Keratinocyte (primary cell): ENCODE measurements around the gene PPIG. TPM values are rescaled to one million over a fixed set of nuclear protein-coding genes. Genes with fewer than 3 reads are reported as not detected.

Source experiments
- DNase-seq: peaks from one replicate; pipeline ENCODE4 v3.0.0-alpha.2; 2011; ENCODE audit warnings: low read depth, missing footprints, low spot score
- FAIRE-seq: peaks from 2 replicates; lab custom pipeline; 2011; peaks lifted over from hg19 to GRCh38; lab: Jason Lieb, UNC
- H2AFZ ChIP-seq: 2 replicates; pipeline ENCODE4 v1.6.0; 2012; ENCODE audit warnings: low read length, control low read depth, inconsistent platforms; ENCODE audit not compliant: control insufficient read depth
- H3K27ac ChIP-seq: 2 replicates; pipeline ENCODE4 v1.5.1; 2011; ENCODE audit warnings: low read length; ENCODE audit not compliant: control insufficient read depth, insufficient read depth
- H3K27me3 ChIP-seq: 3 replicates; pipeline ENCODE4 v1.6.0; 2011; ENCODE audit warnings: low read length; ENCODE audit not compliant: control insufficient read depth, insufficient read depth; ENCODE audit errors: extremely low read depth
- H3K36me3 ChIP-seq, 2 experiments: 2 replicates in 1 of 2; 3 replicates in 1 of 2; pipeline ENCODE4 v1.5.1; 2011; ENCODE audit warnings: low read length in 2 of 2, mild to moderate bottlenecking in 1 of 2; ENCODE audit not compliant: control insufficient read depth in 2 of 2, insufficient read depth in 2 of 2; ENCODE audit errors: extremely low read depth in 1 of 2
- H3K4me1 ChIP-seq: 3 replicates; pipeline ENCODE4 v1.5.1; 2011; ENCODE audit warnings: low read length; ENCODE audit not compliant: control insufficient read depth, insufficient read depth; ENCODE audit errors: extremely low read depth
- H3K4me2 ChIP-seq: 3 replicates; pipeline ENCODE4 v1.6.0; 2011; ENCODE audit warnings: low read depth, low read length; ENCODE audit not compliant: control insufficient read depth, insufficient read depth; ENCODE audit errors: extremely low read depth
- H3K4me3 ChIP-seq, 3 experiments: fragments of 200-600 bp in 1 of 3; sonication (generic) in 1 of 3; 2 replicates in 2 of 3; 3 replicates in 1 of 3; pipeline ENCODE4 v1.5.1; 2011 to 2016; ENCODE audit warnings: low read length in 3 of 3, mild to moderate bottlenecking in 3 of 3, control low read depth in 2 of 3, inconsistent platforms in 1 of 3, low read depth in 1 of 3, mixed read lengths in 1 of 3, mixed run types in 1 of 3, moderate library complexity in 1 of 3; ENCODE audit not compliant: control insufficient read depth in 2 of 3, insufficient read depth in 2 of 3; ENCODE audit errors: extremely low read depth in 1 of 3
- H3K79me2 ChIP-seq: 2 replicates; pipeline ENCODE4 v1.6.0; 2012; ENCODE audit warnings: low read length; ENCODE audit not compliant: control insufficient read depth, insufficient read depth
- H3K9ac ChIP-seq: 3 replicates; pipeline ENCODE4 v1.6.0; 2011; ENCODE audit warnings: low read length; ENCODE audit not compliant: control insufficient read depth, insufficient read depth; ENCODE audit errors: extremely low read depth
- H3K9me1 ChIP-seq: 3 replicates; pipeline ENCODE4 v1.6.0; 2011; ENCODE audit warnings: low read length; ENCODE audit not compliant: control insufficient read depth, insufficient read depth; ENCODE audit errors: extremely low read depth
- H3K9me3 ChIP-seq: 2 replicates; pipeline ENCODE4 v1.5.1; 2012; ENCODE audit warnings: low read depth, low read length; ENCODE audit not compliant: control insufficient read depth
- H4K20me1 ChIP-seq: 3 replicates; pipeline ENCODE4 v1.6.0; 2011; ENCODE audit warnings: low read length; ENCODE audit not compliant: control insufficient read depth, insufficient read depth; ENCODE audit errors: extremely low read depth
- EZH2 ChIP-seq: IDR thresholded peaks from one replicate; pipeline ENCODE4 v1.6.1; 2012; ENCODE audit warnings: inconsistent platforms, mild to moderate bottlenecking, low read length, moderate library complexity
- dilution Hi-C: fragments of 300-500 bp; cut with MboI; formaldehyde crosslinking; loops from one replicate; pipeline ENCODE4 v1.7.0; 2020; ENCODE audit warnings: low sequenced_read_pairs; ENCODE audit not compliant: extremely low pct_ligation_motif_present
- polyA plus RNA-seq, 5 experiments: library from polyadenylated mRNA; depleted of rRNA in 3 of 5; stranded (reverse) in 3 of 5; stranded (forward) in 1 of 5; unstranded in 1 of 5; fragments of >200 nt; gene quantifications; 1 replicate in 1 of 5; 2 replicates in 3 of 5; 3 replicates in 1 of 5; pipeline versions ENCODE4 v1.2.1 to v1.2.3, GENCODE V29; 2011 to 2012; ENCODE audit warnings: missing spikeins in 2 of 5, low read depth in 1 of 5, low replicate concordance in 1 of 5
- TF ChIP-seq, protein P1 (sequence below), 3 experiments: IDR thresholded peaks in 1 of 3; conservative IDR thresholded peaks in 1 of 3; optimal IDR thresholded peaks in 1 of 3; 2 replicates in 2 of 3; 3 replicates in 1 of 3; pipeline versions ENCODE3 to v1.5.1; 2011; ENCODE audit warnings: low read length in 3 of 3, mild to moderate bottlenecking in 3 of 3, moderate library complexity in 2 of 3, control low read depth in 1 of 3, inconsistent platforms in 1 of 3; ENCODE audit not compliant: insufficient read depth in 2 of 3; ENCODE audit errors: extremely low read depth in 1 of 3

The PPIG gene
- polyA plus RNA-seq, 1 donor (not counting 4 experiments of a cell fraction or from before 2014, with no cell fraction given) = 37.4 TPM

GRCh38 chr2:169664978-169665930 is 81.1 kb downstream of the PPIG start:
- Histone ChIP-seq H3K27ac (no peak overlapping the region), H3K9me1 (no peaks in the 10 kb centered on the region), H3K9ac (no peak overlapping the region), H3K79me2 (no peaks in the 10 kb centered on the region), H4K20me1 (no peaks in the 10 kb centered on the region), H3K9me3 (no peaks in the 10 kb centered on the region), H3K36me3 (no peaks in the 10 kb centered on the region), H3K4me2 (no peak overlapping the region), H3K4me3 (no peak overlapping the region), H3K4me1 (no peaks in the 10 kb centered on the region), H2AFZ (no peak overlapping the region), H3K27me3 (peaks cover 3% of the 10 kb centered on the region)
- dilution Hi-C loops = no loop called here
- TF ChIP-seq, protein P1, sequence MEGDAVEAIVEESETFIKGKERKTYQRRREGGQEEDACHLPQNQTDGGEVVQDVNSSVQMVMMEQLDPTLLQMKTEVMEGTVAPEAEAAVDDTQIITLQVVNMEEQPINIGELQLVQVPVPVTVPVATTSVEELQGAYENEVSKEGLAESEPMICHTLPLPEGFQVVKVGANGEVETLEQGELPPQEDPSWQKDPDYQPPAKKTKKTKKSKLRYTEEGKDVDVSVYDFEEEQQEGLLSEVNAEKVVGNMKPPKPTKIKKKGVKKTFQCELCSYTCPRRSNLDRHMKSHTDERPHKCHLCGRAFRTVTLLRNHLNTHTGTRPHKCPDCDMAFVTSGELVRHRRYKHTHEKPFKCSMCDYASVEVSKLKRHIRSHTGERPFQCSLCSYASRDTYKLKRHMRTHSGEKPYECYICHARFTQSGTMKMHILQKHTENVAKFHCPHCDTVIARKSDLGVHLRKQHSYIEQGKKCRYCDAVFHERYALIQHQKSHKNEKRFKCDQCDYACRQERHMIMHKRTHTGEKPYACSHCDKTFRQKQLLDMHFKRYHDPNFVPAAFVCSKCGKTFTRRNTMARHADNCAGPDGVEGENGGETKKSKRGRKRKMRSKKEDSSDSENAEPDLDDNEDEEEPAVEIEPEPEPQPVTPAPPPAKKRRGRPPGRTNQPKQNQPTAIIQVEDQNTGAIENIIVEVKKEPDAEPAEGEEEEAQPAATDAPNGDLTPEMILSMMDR (optimal IDR thresholded peaks at IDR 0.05 in 1 of 3, IDR thresholded peaks at IDR 0.05 in 1 of 3, conservative IDR thresholded peaks at IDR 0.05 in 1 of 3; ENCODE audit: extremely low read depth in 1 of 3, insufficient read depth in 2 of 3, low read length in 3 of 3) = no peak
- TF ChIP-seq EZH2 = no peak
- FAIRE-seq (no peak), DNase-seq (no peak)

DNA sequence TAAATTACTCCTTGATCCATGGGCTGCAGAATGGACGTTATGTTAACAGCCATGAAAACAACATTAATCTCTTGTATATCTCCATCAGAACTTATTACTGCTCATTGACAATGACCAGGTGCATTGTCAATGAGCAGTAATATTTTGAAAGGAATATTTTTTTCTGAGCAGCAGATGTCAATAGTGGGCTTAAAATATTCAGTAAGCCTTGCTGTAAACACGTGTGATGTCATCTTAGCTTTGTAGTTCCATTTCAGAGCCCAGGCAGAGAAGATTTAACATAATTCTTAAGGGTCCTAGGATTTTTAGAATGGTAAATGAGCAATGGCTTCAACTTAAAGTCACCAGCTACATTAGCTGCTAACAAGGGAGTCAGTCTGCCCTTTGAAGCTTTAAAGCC is 83.4 kb downstream of the PPIG start:
- Histone ChIP-seq H3K9me1 (no peaks in the 10 kb centered on the region), H3K27me3 (no peaks in the 10 kb centered on the region), H3K27ac (no peak overlapping the region), H3K4me1 (no peaks in the 10 kb centered on the region), H3K9me3 (no peaks in the 10 kb centered on the region), H3K4me3 (no peak overlapping the region), H3K9ac (no peak overlapping the region), H4K20me1 (no peaks in the 10 kb centered on the region), H2AFZ (no peak overlapping the region), H3K36me3 (no peaks in the 10 kb centered on the region), H3K79me2 (no peaks in the 10 kb centered on the region), H3K4me2 (no peak overlapping the region)
- DNase-seq = no peak
- TF ChIP-seq, protein P1 (optimal IDR thresholded peaks at IDR 0.05 in 1 of 3, IDR thresholded peaks at IDR 0.05 in 1 of 3, conservative IDR thresholded peaks at IDR 0.05 in 1 of 3; ENCODE audit: extremely low read depth in 1 of 3, insufficient read depth in 2 of 3, low read length in 3 of 3) = no peak
- FAIRE-seq = no peak
- dilution Hi-C loops = no loop called here
